ENCODE results near the gene ZNF354B.

GRCh38 chr5:178854284-178854683 is 5.5 kb upstream of the ZNF354B start:
- TF ChIP-seq, protein P1, sequence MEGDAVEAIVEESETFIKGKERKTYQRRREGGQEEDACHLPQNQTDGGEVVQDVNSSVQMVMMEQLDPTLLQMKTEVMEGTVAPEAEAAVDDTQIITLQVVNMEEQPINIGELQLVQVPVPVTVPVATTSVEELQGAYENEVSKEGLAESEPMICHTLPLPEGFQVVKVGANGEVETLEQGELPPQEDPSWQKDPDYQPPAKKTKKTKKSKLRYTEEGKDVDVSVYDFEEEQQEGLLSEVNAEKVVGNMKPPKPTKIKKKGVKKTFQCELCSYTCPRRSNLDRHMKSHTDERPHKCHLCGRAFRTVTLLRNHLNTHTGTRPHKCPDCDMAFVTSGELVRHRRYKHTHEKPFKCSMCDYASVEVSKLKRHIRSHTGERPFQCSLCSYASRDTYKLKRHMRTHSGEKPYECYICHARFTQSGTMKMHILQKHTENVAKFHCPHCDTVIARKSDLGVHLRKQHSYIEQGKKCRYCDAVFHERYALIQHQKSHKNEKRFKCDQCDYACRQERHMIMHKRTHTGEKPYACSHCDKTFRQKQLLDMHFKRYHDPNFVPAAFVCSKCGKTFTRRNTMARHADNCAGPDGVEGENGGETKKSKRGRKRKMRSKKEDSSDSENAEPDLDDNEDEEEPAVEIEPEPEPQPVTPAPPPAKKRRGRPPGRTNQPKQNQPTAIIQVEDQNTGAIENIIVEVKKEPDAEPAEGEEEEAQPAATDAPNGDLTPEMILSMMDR (IDR thresholded peaks at IDR 0.05) = no peak
- TF ChIP-seq POLR2AphosphoS5 (IDR thresholded peaks at IDR 0.05; ENCODE audit: insufficient read depth in 1 of 2, low read depth in 1 of 2) = no peak
